Measurements from ENCODE around the gene MEF2C. TPM values are rescaled to one million over a fixed set of nuclear protein-coding genes. Genes with fewer than 3 reads are reported as not detected.

MEF2C gene
- polyA plus RNA-seq, 3 donors = 41.3 to 54.4 (median 43.5) TPM

- DNase-seq (ENCODE audit: extremely low read depth in 1 of 11, low read depth in 9 of 11, low spot score in 4 of 11) = peak in 9 of 11 donors; percentile 35 to 77 (median 60)
These were observed 97.0 kb downstream of the MEF2C start for GRCh38 chr5:88785746-88786565.

GRCh38 chr5:88782571-88782970, 100.4 kb downstream of the MEF2C start:
- no peak for DNase-seq (ENCODE audit: extremely low read depth in 1 of 11, low read depth in 9 of 11, low spot score in 4 of 11)

- DNase-seq (ENCODE audit: extremely low read depth in 1 of 11, low read depth in 9 of 11, low spot score in 4 of 11) = no peak
These were observed 102.2 kb downstream of the MEF2C start for GRCh38 chr5:88780736-88781135.

- no peak for DNase-seq (ENCODE audit: extremely low read depth in 1 of 11, low read depth in 9 of 11, low spot score in 4 of 11)
These were observed 104.2 kb downstream of the MEF2C start for GRCh38 chr5:88778736-88779135.

DNA sequence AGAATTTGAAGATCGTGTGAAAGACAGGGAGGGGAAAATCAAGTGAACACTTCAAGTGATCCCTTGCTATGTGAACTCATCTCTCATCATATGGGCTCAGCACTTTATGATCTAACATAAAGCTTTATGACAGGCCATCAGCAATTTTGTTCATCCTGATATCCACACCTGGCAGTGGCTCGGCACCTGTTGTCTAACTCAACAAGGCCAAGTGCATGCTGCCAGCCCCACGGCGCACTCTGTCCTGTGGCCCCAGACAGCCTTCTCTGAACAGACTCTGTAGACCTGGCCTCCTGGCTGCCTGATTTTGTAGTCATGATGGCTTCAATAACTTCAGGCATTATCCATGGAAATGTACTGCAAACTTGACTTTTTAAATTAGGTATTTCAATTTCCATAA, 106.3 kb downstream of the MEF2C start:
- DNase-seq (ENCODE audit: extremely low read depth in 1 of 11, low read depth in 9 of 11, low spot score in 4 of 11) = no peak

GRCh38 chr5:88772831-88773230, 110.2 kb downstream of the MEF2C start:
- DNase-seq (ENCODE audit: extremely low read depth in 1 of 11, low read depth in 9 of 11, low spot score in 4 of 11) = no peak

DNA sequence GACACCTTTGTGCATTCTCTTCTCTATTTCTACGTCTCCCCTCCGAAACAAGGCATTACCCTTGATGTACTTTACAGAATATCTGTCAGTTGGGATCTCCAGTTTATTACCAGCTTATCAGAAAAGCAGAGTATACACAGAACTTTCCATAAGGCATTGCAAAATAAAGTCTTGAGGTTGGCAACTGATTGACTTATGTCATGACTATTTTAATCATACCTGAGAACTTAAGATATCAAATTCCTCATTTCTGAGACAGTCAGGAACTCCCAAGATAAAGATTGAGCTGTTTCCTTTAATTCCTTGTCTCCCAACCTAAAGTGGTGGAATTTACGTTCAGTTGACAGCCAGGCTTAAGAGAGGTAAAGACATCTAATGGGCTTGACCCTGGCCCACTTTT, 110.9 kb downstream of the MEF2C start:
- DNase-seq (ENCODE audit: extremely low read depth in 1 of 11, low read depth in 9 of 11, low spot score in 4 of 11) = no peak

DNA sequence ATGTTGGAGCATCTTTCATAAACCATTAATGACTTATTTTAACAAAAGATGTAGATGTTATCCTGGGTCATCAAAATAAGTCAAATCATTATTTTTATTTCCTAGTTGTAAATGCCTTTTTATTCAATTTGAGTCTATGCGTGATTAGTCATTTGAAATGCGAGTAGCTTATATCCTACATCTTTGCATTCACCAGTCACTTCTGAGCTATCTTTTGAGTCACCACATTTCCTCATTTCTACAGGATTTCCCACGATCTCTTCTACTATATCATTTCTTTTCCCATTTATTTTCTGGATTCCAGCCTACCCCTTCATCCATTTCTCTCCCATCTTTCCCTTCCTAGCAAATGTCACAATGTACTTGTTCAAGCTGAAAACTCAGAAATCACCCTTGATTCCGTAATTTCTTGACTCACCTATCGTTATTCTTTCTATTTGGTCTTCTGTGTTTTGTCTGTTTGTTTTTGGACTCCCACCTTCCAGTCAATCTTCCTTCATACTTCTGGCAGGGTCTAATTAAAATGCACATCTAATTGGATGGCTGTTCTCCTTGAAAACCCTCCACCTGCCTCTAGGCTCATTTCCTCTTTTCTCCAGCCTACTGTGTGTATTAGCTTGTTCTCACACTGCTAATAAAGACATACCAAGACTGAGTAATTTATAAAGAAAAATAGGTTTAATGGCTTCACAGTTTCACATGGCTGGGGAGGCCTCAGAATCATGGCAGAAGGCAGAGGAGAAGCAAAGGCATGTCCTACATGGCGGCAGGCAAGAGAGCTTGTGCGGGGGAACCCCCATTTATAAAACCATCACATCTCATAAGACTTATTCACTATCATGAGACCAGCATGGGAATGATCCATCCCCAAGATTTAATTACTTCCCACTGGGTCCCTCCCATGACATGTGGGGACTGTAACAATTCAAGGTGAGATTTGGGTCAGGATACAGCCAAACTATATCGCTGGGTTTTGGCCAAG, 112.4 kb downstream of the MEF2C start:
- DNase-seq (ENCODE audit: extremely low read depth in 1 of 11, low read depth in 9 of 11, low spot score in 4 of 11) = no peak

DNA sequence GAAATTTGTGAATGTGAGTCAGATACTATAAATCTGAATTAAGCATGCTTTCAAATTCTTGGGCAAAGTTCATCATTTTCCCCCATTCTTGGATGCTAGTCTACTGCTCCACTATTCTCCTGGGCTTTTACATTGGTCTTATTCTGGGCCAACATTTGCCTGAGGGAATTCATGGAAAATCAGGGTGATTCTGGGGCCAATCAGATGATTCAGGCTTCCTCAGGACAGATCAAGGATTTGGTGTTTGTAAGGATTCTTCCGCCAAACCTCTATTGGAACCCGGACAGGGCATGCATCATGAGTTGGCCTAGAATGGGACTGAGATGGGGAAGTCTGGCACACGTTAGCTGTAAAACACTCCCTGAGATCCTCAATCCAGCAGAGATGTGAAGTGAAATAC, 113.8 kb downstream of the MEF2C start:
- no peak for DNase-seq (ENCODE audit: extremely low read depth in 1 of 11, low read depth in 9 of 11, low spot score in 4 of 11)

DNA sequence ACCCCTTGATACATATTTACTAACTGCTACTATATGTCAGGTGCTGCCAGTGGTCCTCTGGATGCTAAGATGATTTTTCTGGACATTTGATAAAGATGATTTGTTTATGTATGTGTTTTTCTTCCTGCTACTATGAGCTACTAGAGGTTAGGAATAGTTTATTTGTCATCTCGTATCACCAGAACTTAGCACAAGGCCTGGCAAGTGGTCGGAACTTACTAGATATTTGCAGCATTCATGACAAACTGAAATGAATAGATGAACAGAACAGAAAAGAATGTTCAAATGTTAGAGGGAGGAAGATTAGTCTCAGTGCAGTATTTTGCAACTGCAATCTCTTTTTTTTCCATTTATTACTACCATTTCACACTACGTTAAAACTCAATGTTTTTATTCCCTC, 114.6 kb downstream of the MEF2C start:
- no peak for DNase-seq (ENCODE audit: extremely low read depth in 1 of 11, low read depth in 9 of 11, low spot score in 4 of 11)

DNA sequence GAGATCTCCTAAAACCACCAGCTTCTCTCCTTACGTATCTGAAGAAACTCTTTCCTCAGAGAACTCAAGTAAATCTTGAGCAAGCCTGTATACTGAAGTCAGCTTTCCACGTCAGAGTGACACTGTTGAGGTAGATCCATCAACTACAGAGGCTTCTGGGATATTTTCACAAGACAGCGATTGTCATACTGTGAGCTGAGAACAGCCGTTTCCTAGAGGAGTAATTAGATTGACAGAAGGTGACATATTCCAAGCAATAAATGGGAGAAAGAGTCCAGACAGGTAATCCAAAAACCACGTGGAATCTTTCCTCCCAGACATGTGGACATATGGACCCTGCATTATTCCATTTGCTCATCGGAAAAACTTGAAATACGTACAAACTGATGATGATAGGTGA, 117.2 kb downstream of the MEF2C start:
- no peak for DNase-seq (ENCODE audit: extremely low read depth in 1 of 11, low read depth in 9 of 11, low spot score in 4 of 11)

DNA sequence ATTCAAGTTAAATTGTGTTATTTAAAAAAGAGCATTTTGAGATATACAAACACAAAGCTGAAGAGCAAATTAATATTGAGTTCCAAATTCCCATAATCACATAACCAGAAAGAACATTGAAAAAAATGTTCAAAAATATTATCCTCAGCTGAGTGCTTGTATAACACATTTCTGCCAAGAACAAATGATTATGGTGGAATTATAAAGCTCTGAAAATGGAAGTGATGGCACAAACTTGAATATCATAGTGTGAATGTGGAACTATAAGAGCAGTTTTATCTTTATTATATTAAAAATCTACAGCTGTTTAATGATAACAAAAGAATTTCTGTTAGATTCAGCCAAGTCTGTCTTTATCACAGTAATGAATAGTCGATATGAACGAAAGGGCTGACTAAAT, 117.8 kb downstream of the MEF2C start:
- no peak for DNase-seq (ENCODE audit: extremely low read depth in 1 of 11, low read depth in 9 of 11, low spot score in 4 of 11)

GRCh38 chr5:88761939-88762338, 121.0 kb downstream of the MEF2C start:
- DNase-seq (ENCODE audit: extremely low read depth in 1 of 11, low read depth in 9 of 11, low spot score in 4 of 11) = no peak

DNA sequence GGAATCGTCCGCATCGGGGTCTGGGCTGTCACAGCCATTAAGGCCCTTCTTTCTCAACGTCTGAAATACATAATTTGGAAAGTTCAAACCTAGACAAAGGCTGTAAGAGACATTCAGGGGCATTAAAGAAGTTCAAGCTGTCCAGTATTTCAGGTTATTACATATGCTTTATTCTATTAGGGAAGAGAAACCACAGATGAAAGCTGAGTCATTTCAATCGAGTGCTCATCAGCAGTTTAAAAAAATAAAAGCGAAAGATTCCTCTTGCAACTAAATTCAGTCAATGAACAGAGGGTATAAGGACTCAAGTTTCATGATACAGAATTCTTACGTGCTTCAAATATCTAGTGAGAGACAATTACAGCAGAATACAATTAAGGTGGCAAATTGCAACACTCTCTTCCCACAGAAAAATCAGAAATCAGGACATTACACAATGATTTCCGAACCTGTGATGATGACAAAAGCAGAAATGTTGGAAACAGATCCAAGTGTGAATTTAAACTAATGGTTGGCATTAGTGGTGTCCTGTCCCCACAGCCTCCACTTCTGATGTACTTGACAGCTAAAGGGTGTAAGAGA, 121.6 kb downstream of the MEF2C start:
- DNase-seq (ENCODE audit: extremely low read depth in 1 of 11, low read depth in 9 of 11, low spot score in 4 of 11) = no peak

DNA sequence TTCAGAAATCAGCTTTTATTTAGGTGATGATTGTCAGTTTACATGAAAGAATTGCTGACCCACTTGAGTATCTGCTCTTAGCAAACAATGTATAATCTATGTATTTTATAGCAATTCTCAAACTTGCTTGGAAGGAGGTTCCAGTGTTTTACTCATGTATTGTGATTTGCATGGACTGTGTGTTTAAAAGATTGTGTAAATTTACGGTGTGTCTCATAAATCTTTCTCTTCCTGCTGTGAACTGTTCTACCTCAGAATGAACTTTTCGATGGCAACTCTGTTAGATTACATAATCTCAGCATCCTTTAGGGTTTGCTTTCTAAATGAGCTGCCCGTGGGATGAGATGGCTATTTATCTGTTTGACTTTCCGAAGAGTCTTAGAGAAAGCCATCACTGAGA, 122.5 kb downstream of the MEF2C start:
- DNase-seq (ENCODE audit: extremely low read depth in 1 of 11, low read depth in 9 of 11, low spot score in 4 of 11) = no peak

GRCh38 chr5:88758591-88758990, 124.4 kb downstream of the MEF2C start:
- no peak for DNase-seq (ENCODE audit: extremely low read depth in 1 of 11, low read depth in 9 of 11, low spot score in 4 of 11)

- DNase-seq (ENCODE audit: extremely low read depth in 1 of 11, low read depth in 9 of 11, low spot score in 4 of 11) = no peak
These were observed 124.8 kb downstream of the MEF2C start for GRCh38 chr5:88758184-88758583.

DNA sequence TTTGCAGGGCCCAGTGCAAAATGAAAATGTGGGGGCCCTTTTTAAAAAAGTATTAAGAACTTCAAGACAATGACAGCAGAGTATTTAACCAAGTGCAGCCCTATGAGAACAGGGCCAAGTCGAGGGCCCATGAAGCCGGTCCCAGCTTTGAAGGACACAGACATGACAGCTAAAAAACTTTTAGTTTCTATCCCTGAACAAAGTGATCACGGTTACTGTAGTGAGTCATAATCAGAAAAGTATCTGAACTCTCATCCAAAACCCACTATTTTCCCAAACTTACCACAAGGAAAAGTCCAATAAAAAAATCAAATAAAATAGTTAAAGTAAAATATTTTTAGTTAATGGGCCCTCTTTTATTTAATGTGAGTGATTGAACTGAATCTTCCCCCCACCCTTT, 126.0 kb downstream of the MEF2C start:
- no peak for DNase-seq (ENCODE audit: extremely low read depth in 1 of 11, low read depth in 9 of 11, low spot score in 4 of 11)

DNA sequence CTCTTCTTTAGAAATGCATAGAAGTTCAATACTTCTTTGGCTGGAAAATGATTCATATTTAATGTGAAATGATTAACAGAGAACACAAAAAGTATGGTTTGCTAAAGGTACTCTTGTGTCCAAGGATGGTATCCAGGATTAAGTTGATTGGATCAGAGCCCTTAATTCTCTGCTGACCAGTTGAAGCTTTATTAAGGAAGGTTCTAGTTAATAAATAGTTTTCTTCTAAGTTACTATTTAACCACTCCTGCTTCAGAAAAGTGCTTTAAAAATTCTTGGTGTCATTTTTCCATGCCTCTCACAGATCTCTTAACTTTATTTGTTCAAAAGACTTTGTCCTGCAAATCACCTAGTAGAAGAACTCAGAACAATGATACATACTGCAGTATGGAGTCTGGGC, 134.3 kb downstream of the MEF2C start:
- no peak for DNase-seq (ENCODE audit: extremely low read depth in 1 of 11, low read depth in 9 of 11, low spot score in 4 of 11)

DNA sequence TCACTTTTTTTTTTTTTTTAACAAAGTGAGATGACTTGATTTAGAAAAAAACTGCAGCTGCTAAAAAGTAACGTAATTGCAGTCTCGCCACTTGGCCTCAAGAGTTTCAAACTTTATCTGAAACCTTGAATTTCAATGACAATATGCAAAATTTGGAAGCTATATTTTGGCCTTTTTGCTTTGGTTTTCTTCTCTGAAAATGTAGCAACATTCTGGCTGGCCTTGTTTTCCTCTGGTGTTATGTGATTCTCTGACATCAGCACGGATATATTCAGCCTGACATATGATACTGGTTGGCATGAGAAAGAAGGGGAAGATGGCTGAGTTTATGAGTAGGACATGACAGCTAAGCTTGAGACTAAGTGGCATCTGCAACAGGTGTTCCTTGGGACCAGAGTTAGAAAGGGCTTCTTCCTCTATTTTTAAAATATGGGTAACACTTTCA, 136.5 kb downstream of the MEF2C start:
- DNase-seq (ENCODE audit: extremely low read depth in 1 of 11, low read depth in 9 of 11, low spot score in 4 of 11) = no peak
